ENCODE results near the gene UTP14C. TPM values are rescaled to one million over a fixed set of nuclear protein-coding genes. Genes with fewer than 3 reads are reported as not detected.
"Not testable (repeated sequence)": the region's sequence is repeated elsewhere in the genome, so short reads cannot be mapped to it uniquely, and the experiment has no call there.

The UTP14C gene
- total RNA-seq, 1 donor from 2014 or later = 23.6 TPM

DNA sequence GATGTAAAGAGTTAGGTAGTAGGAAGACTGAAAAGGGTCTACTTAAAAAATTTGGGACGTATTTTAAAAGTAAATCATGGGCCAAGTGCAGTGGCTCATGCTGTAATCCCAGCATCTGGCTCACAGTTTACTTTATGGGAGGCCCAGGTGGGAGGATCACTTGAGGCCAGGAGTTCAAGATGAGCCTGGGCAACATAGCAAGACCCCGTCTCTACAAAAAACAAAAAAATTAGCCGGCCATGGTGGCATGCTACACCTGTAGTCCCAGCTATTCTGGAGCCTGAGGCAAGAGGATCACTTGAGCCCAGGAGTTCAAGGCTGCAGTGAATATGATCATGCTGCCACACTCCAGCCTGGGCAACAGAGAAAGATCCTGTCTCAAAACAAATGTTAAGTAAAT, 23.0 kb downstream of the UTP14C start:
- no peak for DNase-seq (ENCODE audit: low spot score)

DNA sequence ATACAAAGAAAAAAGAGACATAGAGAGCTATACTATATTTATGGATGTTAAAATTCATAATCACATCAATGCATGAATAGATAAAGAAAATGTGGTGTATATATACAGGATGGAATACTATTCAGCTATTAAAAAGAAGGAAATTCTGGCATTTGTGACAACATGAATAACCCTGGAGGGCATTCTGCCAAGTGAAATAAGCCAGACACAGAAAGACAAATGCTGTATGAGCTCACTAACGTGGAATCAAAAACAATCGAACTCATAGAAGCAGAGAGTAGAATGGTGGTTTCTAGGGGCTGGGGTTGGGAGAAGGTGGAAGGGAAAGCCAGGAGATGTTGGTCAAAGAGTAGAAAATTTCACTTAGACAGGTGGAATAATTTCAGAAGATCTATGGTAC, 24.0 kb downstream of the UTP14C start:
- no peak for DNase-seq (ENCODE audit: low spot score)

DNA sequence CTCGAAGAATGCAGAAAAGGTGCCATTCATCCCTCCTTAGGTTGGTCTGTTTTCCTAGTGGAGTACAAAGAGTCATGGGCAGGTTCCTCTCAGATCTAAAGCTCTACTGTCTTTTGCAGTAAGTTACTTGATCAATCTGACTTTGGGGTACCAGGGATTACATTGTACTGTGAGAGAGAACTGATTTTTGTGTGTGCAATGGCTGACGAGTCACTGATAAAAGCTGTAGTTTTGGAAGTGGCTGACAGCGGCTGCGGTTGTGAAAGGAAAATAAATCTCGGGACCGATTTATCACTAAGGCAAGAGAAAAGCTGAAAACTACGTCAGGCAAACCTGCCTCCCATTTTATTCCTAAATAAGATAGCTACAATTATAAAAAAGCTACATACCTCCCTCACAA, 26.9 kb downstream of the UTP14C start:
- DNase-seq (ENCODE audit: low spot score) = peak; percentile 48

DNA sequence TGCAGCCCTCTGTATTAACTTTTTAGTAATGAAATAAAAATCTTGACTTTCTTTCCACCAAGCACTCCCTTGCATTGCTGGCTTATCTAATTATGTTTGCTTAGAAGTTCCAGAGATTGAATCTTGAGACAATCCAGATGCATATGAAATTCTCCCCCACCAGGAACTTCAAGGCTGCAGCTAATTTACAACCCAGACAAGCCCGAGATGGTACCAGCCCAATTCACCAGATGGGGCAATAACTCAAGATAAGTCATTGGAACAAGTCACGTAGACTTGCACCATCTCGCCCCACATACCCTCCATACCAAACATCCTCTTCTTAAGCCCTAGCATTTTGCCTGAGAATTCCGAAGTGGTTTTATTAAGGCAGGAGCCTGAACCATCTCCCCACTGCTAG, 29.0 kb downstream of the UTP14C start:
- DNase-seq (ENCODE audit: low spot score) = peak; percentile 98

DNA sequence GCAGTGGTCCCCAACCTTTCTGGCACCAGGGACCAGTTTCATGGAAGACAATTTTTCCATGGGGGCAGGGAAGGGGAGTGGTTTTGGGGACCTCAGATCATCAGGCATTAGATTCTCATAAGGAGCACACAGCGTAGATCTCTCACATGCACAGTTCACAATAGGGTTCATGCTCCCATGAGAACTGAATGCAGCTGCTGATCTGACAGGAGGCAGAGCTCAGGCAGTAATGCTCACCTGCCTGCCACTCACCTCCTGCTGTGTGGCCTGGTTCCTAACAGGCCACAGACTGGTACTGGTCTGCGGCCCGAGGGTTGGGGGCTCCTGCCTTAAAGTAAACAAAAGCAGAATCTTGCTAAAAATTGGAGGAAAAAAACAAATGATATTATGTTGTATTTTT, 36.6 kb downstream of the UTP14C start:
- DNase-seq (ENCODE audit: low spot score) = not testable (repeated sequence)

DNA sequence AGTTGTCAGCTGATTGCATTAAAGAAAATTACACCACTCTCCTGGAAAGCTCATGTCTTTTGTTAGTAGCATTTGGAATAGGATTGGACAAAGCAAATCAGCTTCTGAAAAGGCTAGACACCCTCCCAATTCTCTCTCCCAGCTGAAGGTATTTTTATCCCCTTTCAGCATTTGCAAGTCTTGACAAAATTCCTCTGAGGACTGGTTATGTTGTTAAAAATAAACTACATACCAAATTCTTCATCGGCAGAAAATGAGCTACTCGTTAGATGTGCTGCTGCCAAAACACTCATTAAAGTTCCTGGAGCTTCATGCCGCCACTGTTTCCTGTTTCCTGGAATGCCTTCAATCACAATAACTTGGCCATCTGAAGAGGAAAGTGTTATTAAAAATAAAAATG, 37.1 kb downstream of the UTP14C start:
- peak; percentile 69 for DNase-seq (ENCODE audit: low spot score)

DNA sequence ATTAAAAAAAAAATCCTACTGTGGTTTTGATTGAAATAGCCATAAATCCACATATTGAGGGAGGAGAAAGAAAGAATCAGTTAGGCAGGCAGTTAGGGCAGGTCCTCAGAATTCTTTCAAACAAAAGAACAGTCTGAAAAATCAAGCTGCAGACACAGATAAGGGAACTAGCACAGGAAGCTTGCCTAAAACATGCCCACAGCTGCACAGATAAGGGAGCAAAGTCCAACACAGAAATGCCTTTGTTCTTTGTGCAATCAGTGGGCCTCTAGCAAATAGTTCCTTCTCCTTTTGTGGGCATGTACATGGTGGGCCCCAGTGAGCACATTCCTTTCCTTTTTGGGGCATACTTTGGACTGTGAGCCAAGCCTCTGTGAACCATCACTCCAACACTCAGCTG, 42.7 kb downstream of the UTP14C start:
- DNase-seq (ENCODE audit: low spot score) = no peak

DNA sequence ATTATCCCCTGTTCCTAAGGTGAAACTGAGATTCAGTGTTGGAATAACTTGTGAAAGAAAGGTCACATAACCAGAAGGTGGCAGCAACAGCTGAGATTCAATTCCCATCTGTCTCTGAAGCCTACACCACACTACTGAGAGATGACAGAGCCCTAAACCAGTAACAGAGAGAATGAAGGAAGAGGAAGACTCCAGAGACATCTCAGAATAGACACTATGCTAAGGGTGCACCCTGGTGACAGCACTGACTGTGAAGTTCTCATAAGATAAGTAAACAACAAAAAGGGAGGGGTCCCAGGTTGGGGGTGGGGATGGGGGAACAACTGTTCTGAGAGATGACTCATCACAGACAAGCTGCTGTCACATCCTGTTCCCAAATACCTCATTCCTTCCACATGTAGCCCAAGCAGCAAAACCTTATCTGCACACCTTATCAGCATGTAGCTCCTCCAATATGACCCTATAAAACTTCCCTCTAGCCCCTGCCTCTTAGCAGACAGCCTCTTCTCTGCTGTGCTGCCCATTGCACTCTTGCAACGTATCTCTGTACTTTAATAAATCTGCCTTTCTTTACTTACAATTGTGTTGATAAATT, 46.5 kb downstream of the UTP14C start:
- DNase-seq (ENCODE audit: low spot score) = no peak

Other genes starting within 250 kb of the UTP14C start
- gene DHRS12, start 220.5 kb upstream of the UTP14C start, total RNA-seq (ENCODE audit: insufficient read depth, low replicate concordance) = 3.4 TPM
- gene TMEM272, start 179.5 kb upstream of the UTP14C start, total RNA-seq (ENCODE audit: insufficient read depth, low replicate concordance) = not detected
- 2.2 TPM for gene CCDC70, start 162.7 kb upstream of the UTP14C start, total RNA-seq (ENCODE audit: insufficient read depth, low replicate concordance)
- 18.3 TPM for gene ATP7B, start 13.2 kb upstream of the UTP14C start, total RNA-seq (ENCODE audit: insufficient read depth, low replicate concordance)
- gene ALG11, start 12.3 kb upstream of the UTP14C start, total RNA-seq (ENCODE audit: insufficient read depth, low replicate concordance) = 59.5 TPM
- gene NEK5, start 104.4 kb downstream of the UTP14C start, total RNA-seq (ENCODE audit: insufficient read depth, low replicate concordance) = 13.2 TPM
- 13.7 TPM for gene NEK3, start 134.9 kb downstream of the UTP14C start, total RNA-seq (ENCODE audit: insufficient read depth, low replicate concordance)

Measured in umbilical cord (tissue), 2 donors.